Activated CD8-positive, alpha-beta memory T cell treated with anti-CD3 and anti-CD28 coated beads, Interleukin-2, amount 50 U/mL, for 48 hours (primary cell): ENCODE measurements around the gene HSP90AB1.

Experiments
- DNase-seq: peaks from one replicate; pipeline ENCODE4 v3.0.0-alpha.2; 2020

The HSP90AB1 gene

GRCh38 chr6:44269921-44270525 lies 23.1 kb downstream of the HSP90AB1 start, which contains the start of gene TMEM151B:
Gene TMEM151B, plus strand, starts transcription at chr6:44270450. Its CDS starts 293 bp downstream, at chr6:44270743.
- DNase-seq: no peak

DNA sequence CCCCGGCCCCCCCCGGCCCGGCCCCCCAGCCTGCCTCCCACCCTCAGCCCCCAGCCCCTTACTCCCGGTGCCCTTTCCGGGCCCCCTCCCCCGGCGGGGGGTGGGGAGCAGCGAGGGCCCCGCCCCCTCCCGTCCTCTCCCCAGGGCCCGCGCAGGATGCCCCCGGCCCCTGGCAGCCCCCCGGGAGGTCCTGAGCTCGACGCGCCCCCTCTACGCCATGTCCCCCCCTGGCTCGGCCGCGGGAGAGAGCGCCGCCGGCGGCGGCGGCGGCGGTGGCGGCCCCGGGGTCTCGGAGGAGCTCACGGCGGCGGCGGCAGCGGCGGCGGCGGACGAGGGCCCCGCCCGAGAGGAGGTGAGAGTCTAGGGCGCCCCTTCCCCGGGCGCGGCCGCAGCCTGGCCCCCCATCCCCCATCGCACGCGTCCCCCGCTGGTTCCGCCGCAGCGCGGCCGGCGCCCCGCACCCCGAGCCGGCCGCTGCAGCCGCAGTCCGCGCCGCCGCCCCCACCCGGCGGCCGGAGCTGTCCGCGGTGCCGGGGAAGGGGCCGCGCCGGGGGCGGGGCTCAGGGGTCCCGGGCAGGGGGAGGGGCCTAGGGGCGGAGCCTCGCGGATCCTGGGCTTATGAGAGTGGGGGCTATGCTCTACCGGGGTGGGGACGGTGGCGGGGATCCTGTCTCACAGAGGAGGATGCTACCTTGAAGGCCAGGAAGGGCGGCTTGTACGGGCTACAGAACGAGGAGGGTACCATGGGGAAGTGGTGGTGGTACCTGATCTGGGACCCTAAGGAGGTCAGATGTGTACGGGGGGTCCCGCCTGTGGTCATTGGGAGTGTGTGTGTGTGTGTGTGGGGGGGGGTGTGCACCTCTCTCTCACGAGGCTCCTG lies 23.9 kb downstream of the HSP90AB1 start:
- DNase-seq: no peak

DNA sequence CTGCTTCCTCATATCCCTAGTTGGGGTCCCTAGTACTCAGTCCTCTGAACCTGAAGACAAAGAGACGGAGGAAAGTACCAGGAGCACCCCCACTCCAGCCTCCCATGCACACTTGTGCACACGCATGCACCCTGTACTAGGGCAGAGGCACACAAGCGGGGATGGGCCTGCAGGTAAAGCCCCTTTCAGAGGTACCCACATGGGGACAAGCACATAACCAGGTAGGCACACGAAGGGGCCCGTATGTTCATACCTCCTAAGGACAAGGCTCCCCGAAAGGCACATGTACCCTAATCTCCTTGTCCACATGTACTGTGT lies 24.5 kb downstream of the HSP90AB1 start:
- no peak for DNase-seq

DNA sequence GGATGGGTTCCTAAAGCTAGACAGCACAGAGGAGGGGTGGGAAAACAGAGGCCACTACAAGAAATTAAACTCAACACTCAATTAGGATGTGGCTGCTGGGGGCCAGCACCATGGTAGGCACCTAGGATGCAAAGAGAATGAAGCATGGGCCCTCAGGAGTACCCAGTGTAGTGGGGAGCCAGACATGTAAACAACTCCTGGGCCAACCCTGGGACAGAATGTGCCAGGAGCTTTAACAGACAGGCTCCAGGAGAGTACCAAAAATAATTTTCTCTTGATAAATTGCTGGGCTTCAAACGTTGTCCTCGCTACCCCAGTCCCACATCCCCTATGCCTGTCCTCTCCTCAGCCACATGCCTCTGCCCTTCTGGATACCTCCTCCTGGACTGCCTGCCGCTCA lies 25.0 kb downstream of the HSP90AB1 start:
- no peak for DNase-seq

DNA sequence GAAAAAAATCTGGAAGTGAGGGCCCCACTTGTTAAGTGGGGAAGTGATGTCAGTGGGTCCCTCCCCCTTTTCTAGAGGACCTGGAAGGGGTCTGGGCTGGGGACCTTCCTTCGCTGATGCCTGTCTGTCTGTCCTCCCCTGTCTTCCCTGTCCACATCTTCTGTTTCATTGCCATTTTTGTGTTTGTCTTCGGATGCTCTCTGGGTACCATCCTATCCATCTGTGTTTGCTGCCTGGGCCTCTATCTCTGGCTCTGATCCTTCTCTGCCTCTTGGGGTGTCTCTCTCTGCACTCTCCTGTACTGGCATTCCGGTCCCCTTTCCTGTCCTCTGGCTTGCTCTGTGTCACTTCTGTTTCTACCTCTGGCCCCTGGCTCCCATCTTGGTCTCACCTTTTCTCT lies 25.6 kb downstream of the HSP90AB1 start:
- DNase-seq: no peak

- no peak for DNase-seq
These were observed 26.2 kb downstream of the HSP90AB1 start for GRCh38 chr6:44272999-44273566.

DNA sequence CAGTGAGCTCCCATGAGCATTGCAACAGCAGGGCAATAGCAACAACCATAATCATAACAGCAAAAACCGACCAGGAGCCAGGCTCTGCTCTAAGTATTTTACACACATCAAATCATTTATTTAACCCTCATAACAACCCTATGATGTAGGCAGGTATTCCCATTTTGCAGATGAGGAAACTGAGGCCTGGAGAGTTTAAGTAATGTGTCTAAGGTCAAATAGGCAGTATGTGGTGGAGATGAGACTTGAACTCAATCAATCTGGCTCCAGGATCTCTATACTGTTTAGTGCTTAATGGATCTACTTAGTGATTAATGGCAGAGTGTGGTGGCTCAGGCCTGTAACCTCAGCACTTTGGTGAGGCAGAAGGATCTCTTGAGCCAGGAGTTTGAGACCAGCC lies 26.7 kb downstream of the HSP90AB1 start:
- DNase-seq: no peak

GRCh38 chr6:44275271-44275748 lies 28.4 kb downstream of the HSP90AB1 start:
- no peak for DNase-seq

GRCh38 chr6:44275749-44276648 lies 29.1 kb downstream of the HSP90AB1 start:
- DNase-seq: no peak

- DNase-seq: no peak
These were observed 30.1 kb downstream of the HSP90AB1 start for GRCh38 chr6:44276667-44277640.

DNA sequence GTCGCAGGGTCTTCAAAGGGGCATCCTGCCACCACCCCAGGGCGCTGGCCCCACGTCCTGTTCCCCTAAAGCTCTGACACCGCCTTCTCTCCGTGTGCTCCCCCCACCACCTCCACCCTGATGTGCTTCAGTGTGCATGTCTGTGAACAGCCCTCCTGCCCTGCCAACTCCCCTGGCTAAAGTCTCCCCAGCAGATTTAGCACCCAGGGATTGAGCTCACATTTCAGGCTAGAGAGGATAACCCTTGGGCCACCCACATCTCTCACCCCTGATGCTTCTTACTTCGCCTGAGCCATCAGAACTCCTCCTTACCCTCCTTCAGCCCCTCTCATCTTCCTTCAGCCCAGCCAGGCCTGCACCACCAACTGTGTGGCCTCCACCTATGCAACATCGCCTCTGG lies 30.9 kb downstream of the HSP90AB1 start:
- no peak for DNase-seq

DNA sequence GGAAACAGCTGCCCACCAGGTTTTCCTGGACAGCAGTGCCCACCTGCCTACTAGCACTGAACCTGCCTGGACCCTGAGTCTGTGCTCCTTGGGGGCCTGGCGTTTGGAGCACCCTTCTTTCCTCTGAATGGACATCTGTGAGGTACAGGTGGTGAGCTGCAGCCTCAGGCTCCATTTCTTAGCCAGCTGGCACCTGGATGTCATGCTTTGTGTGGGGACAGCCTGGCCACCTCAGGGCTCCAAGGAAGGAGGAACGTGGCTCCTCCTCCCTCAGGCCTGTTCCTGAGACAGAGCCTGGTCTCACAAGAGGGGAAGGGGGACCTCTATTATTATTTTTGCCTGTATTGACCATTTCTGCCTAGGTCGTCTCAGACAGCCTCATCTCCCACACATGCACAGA lies 31.4 kb downstream of the HSP90AB1 start:
- no peak for DNase-seq

DNA sequence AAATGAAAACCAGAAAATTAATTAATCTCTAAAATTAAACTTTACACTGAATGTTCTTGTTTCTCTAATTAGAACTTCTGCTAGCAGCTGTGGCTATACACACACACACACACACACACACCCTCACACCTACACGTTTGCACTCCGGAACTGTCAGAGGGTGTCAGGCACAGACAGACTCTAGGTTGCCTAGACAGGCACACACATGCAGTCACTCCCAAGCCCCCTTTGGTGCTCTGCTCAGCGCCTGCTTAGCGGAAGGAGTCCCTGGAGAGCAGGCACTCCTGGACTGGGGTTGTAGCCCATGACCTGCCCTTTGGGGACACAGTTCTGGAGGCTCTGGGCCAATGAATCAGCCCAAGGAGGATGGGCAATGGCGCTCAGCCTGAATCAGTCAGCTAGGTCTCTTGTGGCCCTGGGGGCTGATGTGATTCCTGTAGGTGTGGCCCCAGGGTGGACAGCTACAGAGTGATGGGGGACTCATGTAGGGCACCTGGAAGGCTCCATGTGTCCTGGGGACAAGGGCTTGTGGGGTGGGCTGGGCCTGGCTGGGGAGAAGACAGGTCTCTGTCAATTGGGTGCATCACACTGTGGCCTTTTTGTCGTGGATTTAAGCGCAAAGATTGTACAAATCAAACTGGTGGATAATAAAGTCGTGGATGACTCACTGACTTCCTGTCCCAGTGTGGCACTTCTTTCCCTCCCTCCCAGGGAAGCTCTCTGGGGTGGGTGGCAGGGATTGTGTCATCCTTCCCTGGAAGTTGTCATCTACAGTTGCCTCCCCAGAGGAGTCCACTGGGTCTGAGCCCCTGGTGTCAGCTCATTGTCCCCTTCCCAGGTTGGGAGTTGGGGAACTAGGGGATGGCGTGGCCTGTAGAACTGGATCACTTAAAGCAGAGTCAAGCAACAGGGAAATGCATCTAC lies 32.1 kb downstream of the HSP90AB1 start:
- DNase-seq: no peak

DNA sequence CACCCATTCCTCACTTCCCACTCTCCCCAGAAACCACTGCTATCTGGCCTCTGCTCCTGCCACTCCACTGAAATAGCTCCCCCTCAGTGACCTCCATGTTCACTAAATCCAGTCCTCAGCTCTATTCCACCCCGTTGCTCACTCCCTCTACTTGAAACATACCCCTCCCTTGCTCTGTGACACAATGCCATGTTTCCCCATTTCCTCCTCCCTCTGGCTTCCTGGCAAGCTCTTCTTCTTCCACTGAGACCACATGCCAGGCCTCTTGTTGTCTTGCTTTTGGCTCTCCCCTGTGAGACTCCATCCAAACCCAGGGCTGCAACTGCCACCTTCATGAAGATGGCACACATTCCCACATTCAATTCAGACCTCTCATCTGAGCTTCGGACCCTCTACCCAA lies 37.2 kb downstream of the HSP90AB1 start:
- no peak for DNase-seq

GRCh38 chr6:44284867-44285266 lies 38.0 kb downstream of the HSP90AB1 start:
- DNase-seq: no peak

DNA sequence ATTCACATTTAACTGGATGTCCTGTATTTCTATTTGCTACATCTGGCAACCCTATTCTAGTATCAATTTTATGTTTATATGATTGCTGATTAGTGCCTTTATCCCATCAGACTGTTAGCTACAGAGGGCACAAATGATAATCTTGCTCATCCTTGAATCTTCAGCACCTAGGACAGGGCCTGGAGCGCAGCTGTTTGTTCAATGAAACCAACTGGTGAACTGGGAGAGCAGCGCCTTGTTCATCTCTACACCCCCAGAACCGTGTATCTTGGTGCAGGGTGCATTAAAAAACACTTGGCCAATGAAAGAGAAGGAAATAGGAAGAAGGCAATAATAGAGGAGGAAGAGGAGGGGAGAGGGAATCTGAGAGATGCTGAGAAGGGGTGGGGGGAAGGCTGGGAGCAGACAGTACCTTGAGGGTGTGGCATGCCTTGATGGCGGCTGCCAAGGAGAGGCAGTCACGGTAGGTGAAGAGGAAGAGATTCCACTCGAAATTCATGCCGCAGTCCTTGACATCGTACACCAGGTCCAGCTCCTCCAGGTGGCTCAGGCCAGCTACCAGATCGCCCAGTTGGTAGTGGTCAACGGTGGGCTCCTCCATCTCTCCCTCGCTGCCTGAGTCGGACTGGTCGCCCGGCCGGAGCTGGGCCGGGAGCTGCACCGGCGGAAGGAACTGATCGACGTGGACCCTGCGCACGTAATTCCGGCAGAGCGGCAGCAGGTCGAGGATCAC lies 38.8 kb downstream of the HSP90AB1 start:
- no peak for DNase-seq

GRCh38 chr6:44286285-44286565 lies 39.3 kb downstream of the HSP90AB1 start:
- DNase-seq: no peak

DNA sequence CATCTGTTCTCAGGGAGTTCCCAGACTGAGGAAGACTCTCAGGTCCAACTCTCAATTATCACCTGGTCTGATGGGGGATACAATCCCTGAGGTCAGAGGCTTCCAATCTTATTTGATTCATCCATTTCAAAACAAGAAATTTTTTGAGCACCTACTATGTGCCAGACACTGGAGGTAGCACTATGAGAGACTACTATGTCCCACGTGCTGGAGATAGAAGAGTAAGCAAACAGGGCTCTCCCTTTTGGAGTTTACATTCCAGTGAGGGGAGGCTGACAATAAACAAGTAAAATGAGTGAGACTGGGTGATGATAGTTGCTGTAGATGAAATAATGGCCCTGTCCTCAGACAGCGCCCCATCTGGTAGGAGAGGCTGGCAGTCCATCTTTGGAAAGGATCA lies 39.8 kb downstream of the HSP90AB1 start:
- no peak for DNase-seq

- no peak for DNase-seq
These were observed 42.9 kb downstream of the HSP90AB1 start for GRCh38 chr6:44289726-44290260.

- DNase-seq: no peak
These were observed 44.9 kb downstream of the HSP90AB1 start for GRCh38 chr6:44291841-44292240.
